ENCODE measurements around the gene RAB3D.

GRCh38 chr19:11370744-11371143, 31.3 kb upstream of the RAB3D start:
- TF ChIP-seq, protein P1, sequence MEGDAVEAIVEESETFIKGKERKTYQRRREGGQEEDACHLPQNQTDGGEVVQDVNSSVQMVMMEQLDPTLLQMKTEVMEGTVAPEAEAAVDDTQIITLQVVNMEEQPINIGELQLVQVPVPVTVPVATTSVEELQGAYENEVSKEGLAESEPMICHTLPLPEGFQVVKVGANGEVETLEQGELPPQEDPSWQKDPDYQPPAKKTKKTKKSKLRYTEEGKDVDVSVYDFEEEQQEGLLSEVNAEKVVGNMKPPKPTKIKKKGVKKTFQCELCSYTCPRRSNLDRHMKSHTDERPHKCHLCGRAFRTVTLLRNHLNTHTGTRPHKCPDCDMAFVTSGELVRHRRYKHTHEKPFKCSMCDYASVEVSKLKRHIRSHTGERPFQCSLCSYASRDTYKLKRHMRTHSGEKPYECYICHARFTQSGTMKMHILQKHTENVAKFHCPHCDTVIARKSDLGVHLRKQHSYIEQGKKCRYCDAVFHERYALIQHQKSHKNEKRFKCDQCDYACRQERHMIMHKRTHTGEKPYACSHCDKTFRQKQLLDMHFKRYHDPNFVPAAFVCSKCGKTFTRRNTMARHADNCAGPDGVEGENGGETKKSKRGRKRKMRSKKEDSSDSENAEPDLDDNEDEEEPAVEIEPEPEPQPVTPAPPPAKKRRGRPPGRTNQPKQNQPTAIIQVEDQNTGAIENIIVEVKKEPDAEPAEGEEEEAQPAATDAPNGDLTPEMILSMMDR (IDR thresholded peaks at IDR 0.05; ENCODE audit: insufficient read depth, low read length) = no peak
- TF ChIP-seq POLR2AphosphoS5 (IDR thresholded peaks at IDR 0.05; ENCODE audit: low read depth) = no peak
- TF ChIP-seq, protein P2, sequence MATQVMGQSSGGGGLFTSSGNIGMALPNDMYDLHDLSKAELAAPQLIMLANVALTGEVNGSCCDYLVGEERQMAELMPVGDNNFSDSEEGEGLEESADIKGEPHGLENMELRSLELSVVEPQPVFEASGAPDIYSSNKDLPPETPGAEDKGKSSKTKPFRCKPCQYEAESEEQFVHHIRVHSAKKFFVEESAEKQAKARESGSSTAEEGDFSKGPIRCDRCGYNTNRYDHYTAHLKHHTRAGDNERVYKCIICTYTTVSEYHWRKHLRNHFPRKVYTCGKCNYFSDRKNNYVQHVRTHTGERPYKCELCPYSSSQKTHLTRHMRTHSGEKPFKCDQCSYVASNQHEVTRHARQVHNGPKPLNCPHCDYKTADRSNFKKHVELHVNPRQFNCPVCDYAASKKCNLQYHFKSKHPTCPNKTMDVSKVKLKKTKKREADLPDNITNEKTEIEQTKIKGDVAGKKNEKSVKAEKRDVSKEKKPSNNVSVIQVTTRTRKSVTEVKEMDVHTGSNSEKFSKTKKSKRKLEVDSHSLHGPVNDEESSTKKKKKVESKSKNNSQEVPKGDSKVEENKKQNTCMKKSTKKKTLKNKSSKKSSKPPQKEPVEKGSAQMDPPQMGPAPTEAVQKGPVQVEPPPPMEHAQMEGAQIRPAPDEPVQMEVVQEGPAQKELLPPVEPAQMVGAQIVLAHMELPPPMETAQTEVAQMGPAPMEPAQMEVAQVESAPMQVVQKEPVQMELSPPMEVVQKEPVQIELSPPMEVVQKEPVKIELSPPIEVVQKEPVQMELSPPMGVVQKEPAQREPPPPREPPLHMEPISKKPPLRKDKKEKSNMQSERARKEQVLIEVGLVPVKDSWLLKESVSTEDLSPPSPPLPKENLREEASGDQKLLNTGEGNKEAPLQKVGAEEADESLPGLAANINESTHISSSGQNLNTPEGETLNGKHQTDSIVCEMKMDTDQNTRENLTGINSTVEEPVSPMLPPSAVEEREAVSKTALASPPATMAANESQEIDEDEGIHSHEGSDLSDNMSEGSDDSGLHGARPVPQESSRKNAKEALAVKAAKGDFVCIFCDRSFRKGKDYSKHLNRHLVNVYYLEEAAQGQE (IDR thresholded peaks at IDR 0.05; ENCODE audit: insufficient replicate concordance, low read depth) = no peak

Data from HL-60 (cell line).